Right atrium auricular region (tissue), 2 donors: Measurements from ENCODE around the gene SCARB1. TPM values are rescaled to one million over a fixed set of nuclear protein-coding genes. Genes with fewer than 3 reads are reported as not detected.

Experiments used
- DNase-seq: peaks from one replicate; pipeline ENCODE4 v3.0.0-alpha.2; 2019; ENCODE audit warnings: low spot score
- H3K27ac ChIP-seq, 2 donors: fragments of 200-600 bp; sonication (generic); 1 replicate in 1 of 2; 2 replicates in 1 of 2; pipeline ENCODE4 v1.5.1; 2016 to 2019
- H3K27me3 ChIP-seq, 2 donors: fragments of 200-600 bp; sonication (generic); one replicate each; pipeline versions ENCODE4 v1.5.1 to v1.6.0; 2017 to 2019
- H3K36me3 ChIP-seq: fragments of 200-600 bp; sonication (generic); one replicate; pipeline ENCODE4 v1.5.1; 2016
- H3K4me1 ChIP-seq, 2 donors: fragments of 200-600 bp; sonication (generic); one replicate each; pipeline versions ENCODE4 v1.5.1 to v1.6.0; 2017 to 2019
- H3K4me3 ChIP-seq, 2 donors: fragments of 200-600 bp; sonication (generic); 1 replicate in 1 of 2; 2 replicates in 1 of 2; pipeline ENCODE4 v1.5.1; 2017 to 2019; ENCODE audit warnings: mild to moderate bottlenecking in 1 of 2, moderate library complexity in 1 of 2
- H3K9me3 ChIP-seq, 2 donors: fragments of 200-600 bp; sonication (generic); one replicate each; pipeline ENCODE4 v1.5.1; 2019
- total RNA-seq, 2 donors: library from RNA; depleted of rRNA; stranded (reverse); fragments of >200 nt; gene quantifications; one replicate each; pipeline ENCODE4 v1.1.0, GENCODE V29; 2016
- TF ChIP-seq, protein P1 (sequence below), 2 donors: fragments of 200-600 bp; sonication (generic); IDR thresholded peaks; one replicate each; pipeline ENCODE4 v1.5.1; 2019; ENCODE audit warnings: antibody characterized with exemption in 2 of 2

SCARB1 gene
- total RNA-seq, 2 donors from 2014 or later = 14.9 to 22.6 TPM

DNA sequence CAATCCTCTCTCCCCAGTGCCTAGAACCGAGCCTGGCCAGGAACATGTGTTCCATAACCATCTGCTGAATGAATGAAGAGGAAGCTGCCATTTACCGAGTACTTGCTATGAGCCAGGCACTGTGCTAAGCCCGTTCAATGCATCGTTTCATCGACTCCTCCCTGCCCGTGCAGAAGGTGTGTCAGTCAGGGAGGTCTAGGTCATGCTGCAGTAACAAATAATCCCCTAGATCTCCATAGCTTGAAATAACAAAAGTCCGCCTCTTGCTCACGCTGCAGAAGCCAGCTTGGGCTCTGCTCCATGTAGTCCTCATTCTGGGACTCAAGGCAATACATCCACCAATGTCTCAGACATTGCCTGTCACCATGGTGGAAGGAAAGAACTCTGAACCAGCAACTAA, 101.3 kb downstream of the SCARB1 start:
- Histone ChIP-seq H3K4me3 (no peak overlapping the region), H3K36me3 (no peaks in the 10 kb centered on the region), H3K4me1 (peaks cover 3 to 86% of the 10 kb centered on the region in 2 donors), H3K27ac (peak overlapping the region; percentile 13 to 76), H3K27me3 (no peaks in the 10 kb centered on the region), H3K9me3 (peaks cover 0 to 14% of the 10 kb centered on the region in 2 donors)
- DNase-seq = no peak
- TF ChIP-seq, protein P1, sequence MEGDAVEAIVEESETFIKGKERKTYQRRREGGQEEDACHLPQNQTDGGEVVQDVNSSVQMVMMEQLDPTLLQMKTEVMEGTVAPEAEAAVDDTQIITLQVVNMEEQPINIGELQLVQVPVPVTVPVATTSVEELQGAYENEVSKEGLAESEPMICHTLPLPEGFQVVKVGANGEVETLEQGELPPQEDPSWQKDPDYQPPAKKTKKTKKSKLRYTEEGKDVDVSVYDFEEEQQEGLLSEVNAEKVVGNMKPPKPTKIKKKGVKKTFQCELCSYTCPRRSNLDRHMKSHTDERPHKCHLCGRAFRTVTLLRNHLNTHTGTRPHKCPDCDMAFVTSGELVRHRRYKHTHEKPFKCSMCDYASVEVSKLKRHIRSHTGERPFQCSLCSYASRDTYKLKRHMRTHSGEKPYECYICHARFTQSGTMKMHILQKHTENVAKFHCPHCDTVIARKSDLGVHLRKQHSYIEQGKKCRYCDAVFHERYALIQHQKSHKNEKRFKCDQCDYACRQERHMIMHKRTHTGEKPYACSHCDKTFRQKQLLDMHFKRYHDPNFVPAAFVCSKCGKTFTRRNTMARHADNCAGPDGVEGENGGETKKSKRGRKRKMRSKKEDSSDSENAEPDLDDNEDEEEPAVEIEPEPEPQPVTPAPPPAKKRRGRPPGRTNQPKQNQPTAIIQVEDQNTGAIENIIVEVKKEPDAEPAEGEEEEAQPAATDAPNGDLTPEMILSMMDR (IDR thresholded peaks at IDR 0.05) = no peak

DNA sequence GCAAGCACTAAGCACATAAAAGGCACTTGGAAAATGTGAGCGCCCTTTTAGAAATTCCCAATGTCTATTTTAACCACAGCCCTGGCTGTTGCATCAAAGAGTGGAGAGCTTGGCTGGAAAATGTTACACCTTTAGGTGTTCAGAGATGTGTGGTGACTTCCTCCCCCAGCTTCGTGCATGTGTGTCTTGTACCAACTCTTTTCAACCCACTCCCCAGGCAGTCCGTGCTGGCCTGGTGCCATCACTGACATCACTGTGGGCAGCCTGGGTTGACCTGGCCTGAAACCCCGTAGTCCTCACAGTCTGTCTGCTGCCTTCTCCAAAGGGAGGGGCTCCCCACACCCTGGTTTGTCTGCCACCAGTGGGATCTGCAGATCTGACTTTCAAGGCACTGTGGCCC, 101.8 kb downstream of the SCARB1 start:
- DNase-seq = no peak
- TF ChIP-seq, protein P1 (IDR thresholded peaks at IDR 0.05) = no peak

DNA sequence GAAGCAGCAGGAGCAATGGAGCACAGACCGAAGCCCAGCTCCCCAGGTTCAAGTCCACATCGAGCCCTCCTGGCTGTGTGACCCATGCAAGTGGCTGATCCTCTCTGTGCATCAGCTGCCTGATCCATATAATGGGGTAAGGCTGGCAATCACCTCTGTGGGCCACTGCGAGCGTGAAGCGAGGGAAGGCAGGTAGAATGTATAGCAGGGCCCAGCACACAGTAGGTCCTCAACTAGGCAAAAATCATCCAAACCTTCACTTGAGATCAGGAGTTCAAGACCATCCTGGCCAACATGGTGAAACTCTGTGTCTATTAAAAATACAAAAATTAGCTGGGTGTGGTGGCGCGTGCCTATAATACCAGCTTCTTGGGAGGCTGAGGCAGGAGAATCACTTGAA, 102.6 kb downstream of the SCARB1 start:
- Histone ChIP-seq H3K27me3 (no peaks in the 10 kb centered on the region), H3K36me3 (no peaks in the 10 kb centered on the region), H3K9me3 (peaks cover 0 to 19% of the 10 kb centered on the region in 2 donors), H3K27ac (peak overlapping the region; percentile 56 to 76), H3K4me1 (peaks cover 3 to 75% of the 10 kb centered on the region in 2 donors), H3K4me3 (no peak overlapping the region)
- no peak for DNase-seq
- TF ChIP-seq, protein P1 (IDR thresholded peaks at IDR 0.05) = no peak

More for the DNA sequence above, 101.8 kb downstream of the SCARB1 start:
- H3K36me3 ChIP-seq = no peaks in the 10 kb centered on the region
- H3K4me3 ChIP-seq = no peak overlapping the region
- H3K9me3 ChIP-seq = peaks cover 0 to 19% of the 10 kb centered on the region in 2 donors
- H3K4me1 ChIP-seq = peaks cover 3 to 81% of the 10 kb centered on the region in 2 donors
- peak overlapping the region; percentile 13 to 76 for H3K27ac ChIP-seq
- no peaks in the 10 kb centered on the region for H3K27me3 ChIP-seq

DNA sequence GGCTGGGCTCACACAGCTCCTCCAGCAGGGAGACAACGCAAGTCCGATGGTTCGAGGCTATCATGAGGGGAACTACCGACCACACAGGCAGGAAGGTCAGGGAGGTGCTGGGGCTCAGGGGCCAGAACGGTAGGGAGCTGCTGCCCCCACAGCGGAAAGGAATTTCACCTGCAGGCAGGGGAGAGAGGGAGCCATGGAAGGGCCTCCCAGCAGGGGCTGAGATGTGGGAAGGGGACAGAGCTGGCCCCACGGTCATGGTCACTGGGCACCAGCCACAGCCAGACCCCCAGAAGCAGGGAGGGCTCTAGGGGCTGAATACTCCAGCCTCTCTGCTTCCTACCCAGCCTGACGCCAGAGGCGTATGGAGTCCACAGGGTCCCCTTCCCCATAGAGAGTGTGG, 103.1 kb downstream of the SCARB1 start:
- DNase-seq = no peak
- Histone ChIP-seq H3K27me3 (no peaks in the 10 kb centered on the region), H3K4me1 (peaks cover 3 to 75% of the 10 kb centered on the region in 2 donors), H3K36me3 (no peaks in the 10 kb centered on the region), H3K9me3 (peaks cover 0 to 19% of the 10 kb centered on the region in 2 donors), H3K4me3 (no peak overlapping the region), H3K27ac (peak overlapping the region; percentile 56 to 76)
- TF ChIP-seq, protein P1 (IDR thresholded peaks at IDR 0.05) = no peak

DNA sequence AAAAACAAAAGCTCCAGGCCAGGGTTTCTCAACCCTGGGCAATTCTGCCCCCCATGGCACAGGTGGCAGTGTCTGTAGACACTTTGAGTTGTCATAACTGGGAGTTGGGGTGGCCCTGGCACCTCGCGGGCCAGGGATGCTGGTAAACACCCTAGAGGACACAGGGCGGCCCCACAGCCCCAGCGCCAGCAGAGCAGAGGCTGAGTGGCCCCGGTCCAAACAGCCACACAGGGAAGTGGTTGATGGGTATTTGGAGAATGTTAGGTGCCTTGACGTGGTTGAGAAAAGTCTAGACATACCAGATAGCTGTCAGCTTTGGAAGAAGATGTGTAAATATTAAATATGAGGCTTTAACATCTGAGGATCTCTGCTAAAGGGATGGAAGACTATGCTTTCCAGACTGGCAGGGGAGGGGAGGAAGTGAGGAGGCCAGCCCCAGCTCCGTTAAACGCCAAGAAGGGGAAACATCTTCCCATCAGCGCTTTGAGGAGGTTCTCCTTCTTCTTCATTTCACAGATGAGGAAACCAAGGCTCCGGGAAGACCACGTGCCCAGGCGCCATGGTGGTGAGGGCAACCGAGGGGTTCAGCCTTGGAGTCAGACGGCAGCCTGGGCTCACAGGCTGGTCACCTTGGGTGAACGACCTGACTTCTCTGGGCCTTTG, 103.7 kb downstream of the SCARB1 start:
- DNase-seq = no peak
- Histone ChIP-seq H3K4me3 (no peak overlapping the region), H3K4me1 (peaks cover 3 to 74% of the 10 kb centered on the region in 2 donors), H3K36me3 (no peaks in the 10 kb centered on the region), H3K27ac (peak overlapping the region; percentile 56 to 76), H3K9me3 (peaks cover 0 to 19% of the 10 kb centered on the region in 2 donors), H3K27me3 (no peaks in the 10 kb centered on the region)
- TF ChIP-seq, protein P1 (IDR thresholded peaks at IDR 0.05) = peak in 1 of 2 donors; percentile 20
